ENCODE results near the gene HIF1AN.

DNA sequence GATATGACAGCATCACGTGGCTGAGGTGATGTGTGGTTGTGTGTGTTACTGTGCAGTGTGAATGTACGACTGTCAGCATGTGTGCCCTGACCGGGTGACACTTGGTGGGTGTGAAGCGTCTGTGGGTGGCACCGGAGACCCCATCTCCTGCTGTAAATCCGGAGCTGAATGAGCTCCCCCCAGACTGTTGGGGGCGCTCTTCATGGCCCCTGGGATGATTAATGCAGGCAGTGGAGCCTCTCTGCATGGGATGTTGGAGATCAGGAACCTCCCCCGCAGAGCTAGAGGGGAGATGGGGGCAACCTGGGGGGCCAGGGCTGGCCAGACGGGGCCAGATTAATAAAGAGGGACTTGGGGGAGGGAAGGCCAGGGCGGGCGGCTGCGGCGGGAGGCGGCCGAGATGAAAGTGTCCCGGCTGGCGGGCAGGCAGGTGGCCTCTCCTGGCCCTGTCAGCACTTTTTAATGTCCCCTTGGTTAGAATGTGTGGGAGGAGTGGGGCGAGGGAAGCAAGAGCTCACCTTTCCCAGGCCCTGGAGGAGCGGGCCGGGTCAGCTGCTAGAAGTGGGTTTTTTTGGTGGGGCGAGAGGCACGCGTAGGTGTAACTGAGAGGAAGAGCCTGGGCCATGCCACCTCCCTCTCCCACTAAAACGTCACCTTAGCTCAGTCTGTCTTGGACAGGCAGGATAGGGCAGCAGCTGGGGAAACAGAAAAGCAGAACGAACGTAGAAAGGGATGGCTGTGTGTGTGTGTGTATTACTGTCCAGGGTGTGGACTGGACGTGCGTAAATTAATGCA, 34.1 kb downstream of the HIF1AN start:
- TF ChIP-seq EZH2 (IDR thresholded peaks at IDR 0.05; ENCODE audit: borderline replicate concordance, low read length) (peak; percentile 31), CTCF (conservative IDR thresholded peaks at IDR 0.05 in 1 of 2, IDR thresholded peaks at IDR 0.05 in 1 of 2; ENCODE audit: extremely low read depth in 1 of 2, insufficient read depth in 1 of 2, low read depth in 1 of 2, low read length in 2 of 2) (no peak)
